Stimulated activated CD4-positive, alpha-beta T cell treated with anti-CD3 and anti-CD28 coated beads, TNF-alpha, amount 100 ng/mL, for 4 hours (primary cell): ENCODE data around the gene NINJ2.

Source experiments
- DNase-seq, 3 experiments: peaks; one replicate each; pipeline ENCODE4 v3.0.0-alpha.2; 2020; ENCODE audit warnings: low read depth in 3 of 3

The NINJ2 gene

DNA sequence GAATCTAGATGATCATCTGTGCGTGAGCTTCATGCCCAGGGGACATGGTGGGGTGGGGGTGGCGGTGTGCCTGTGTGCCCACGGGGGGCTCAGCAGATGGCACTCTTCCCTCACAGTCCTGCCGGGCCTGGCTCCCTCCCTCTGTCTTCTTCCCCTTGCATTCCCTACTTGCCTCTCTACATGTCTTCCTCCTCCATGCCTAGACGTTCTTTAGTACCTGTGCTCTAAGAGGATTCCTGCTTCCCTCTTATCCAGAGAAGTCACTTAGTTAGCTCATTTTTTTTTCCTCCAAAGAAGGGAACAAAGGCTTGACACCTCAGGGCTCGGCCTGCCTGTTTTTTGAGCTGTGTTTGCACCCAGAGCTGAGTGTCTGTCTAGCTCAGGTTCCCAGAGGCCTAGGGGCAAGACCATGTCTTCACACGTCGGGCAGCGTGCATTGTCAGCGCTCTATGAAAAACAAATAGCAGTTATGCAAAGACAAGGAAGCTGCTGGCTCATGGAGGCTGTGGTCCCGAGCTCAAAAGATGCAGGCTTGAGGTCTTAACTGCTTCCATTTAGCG, 48.8 kb downstream of the NINJ2 start:
- no peak for DNase-seq

GRCh38 chr12:613996-614395, 49.2 kb downstream of the NINJ2 start:
- no peak for DNase-seq

DNA sequence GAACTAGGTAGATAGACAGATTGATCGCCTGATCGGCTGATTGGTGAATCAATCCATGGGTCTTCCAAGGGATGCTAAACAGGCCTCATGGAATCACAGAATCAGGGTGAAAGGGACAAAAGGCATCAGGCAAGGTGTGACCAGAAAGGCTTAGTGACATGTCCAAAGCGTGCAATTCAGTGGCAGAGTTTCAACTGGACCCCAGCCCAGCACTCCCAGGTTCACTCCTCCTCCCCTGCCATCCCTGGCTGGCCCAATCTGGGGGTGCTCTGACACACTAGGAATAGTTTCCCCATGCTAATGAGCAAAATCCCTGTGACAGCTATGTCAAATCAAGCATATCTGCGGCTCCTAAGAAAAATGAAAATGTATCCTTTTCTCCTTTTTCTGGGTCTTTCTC, 50.4 kb downstream of the NINJ2 start:
- DNase-seq: no peak

DNA sequence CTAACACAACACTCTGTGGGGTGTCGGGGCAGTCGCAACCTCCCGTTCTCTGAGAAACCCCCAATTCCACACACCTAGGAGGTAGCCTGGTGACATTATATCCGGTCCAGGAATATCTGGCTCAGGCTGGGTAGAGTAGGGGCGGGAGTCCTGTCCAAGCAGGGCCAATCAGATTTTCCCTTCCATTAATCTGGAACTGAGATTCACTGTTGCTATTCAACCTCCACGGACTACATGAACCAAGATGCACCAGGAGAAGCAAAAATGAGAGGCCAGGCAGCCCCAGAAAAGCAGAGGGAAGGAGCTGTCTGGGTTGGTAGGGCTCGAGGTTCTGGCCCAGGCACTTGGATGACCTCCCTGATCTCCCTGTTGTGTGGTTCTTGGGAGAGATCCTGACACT, 51.0 kb downstream of the NINJ2 start:
- DNase-seq: no peak

DNA sequence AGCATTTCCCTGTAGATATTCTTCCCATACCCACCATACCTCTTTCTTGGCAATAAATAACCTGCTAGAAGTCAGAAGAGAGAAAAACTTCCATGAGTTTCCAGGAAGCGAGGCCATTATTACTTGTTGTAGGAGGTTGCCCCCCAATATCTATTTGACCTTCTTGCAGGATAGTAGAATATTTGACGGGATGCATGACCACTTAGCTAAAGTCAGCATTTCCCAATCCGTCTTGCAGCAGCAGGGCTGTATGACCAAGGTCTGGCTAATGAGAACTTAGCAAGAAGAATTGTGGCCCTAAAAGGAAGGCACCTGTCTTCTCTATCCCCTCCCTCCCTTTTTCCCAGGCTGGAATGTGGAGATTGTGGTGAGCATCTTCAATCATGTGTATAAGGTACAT, 51.5 kb downstream of the NINJ2 start:
- no peak for DNase-seq

- no peak for DNase-seq
Measured at GRCh38 chr12:608921-609320, 54.3 kb downstream of the NINJ2 start.

DNA sequence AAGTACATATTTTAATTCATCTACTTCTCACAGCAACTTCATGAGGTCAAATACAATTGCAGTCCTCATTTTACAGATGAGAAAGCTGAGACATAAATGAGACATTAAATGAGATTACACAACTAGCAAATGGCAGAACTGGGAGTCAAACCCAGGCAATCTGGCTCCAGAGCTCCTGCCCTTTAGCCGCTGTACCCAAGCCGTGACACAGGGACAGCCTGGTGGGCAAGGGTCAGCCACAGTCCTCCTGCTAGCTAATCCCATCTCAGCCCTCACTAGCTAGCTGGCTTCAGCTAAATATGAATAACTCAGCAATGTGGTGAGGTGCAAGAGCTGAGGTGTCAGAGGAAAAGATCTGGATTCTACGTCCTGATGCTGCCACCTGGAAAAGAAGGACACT, 54.8 kb downstream of the NINJ2 start:
- no peak for DNase-seq

GRCh38 chr12:607541-608001, 55.7 kb downstream of the NINJ2 start:
- DNase-seq: no peak

DNA sequence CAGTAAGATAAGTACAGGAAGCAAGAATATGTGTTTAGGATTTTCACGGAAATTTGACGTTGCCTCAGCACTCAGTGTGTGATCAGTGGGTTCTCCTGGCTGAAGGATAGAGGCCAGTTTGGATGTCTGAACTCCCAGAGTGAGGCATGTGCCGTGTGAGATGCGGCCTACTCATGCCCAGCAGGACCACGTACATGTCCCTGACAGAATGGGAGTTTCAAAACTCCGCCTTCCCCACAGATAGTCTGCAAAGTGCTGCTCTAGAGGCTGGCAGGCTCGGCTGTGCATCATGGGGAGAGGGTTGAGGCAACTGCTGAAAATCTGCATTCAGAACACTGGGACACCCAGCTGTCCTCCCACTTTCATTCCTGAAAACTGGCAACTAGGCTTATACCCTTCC, 58.3 kb downstream of the NINJ2 start:
- DNase-seq: no peak

DNA sequence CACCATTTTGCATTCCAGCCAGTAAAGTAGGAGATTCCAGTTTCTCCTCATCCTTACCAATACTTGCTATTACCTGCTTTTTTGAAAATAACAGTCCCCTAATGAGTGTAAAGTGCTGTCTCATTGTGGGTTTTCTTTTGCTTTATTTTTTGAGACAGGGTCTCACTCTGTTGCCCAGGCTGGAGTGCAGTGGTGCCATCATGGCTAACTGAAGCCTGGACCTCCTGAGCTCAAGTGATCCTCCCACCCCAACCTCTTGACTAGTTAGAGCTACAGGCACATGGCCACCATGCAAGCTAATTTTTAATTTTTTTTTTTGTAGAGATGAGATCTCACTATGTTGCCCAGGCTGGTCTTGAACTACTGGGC, 60.6 kb downstream of the NINJ2 start:
- DNase-seq: no peak

DNA sequence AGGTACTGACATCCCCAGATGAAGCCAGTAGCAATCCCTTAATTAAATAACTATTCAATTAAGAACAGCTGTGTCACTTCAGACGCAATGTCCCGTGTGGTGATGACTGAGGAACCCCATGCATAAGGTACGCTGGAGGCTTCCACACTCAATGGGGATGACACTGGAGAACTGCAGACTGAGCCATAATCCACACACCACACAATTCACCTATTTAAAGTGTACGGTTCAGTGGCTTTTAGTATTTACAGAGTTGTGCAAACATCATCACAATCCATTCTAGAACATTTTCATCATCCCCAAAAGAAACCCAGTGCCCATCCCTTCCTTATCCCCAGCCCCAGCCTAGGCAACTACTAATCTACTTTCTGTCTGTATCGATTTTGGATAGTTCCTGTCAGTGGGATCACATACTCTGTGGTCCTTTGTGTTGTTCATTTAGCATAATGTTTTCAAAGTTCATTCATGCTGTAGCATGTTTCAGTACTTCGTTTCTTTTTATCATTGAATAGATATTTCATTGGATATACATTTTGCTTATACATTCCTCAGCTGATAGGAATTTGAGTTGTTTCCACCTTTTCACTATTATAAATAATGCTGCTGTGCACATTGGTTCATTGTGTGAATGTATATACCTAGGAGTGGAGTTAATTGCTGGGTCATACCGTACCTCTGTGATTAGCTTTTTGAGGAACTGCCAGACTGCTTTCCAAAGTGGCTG, 61.1 kb downstream of the NINJ2 start:
- DNase-seq: no peak

DNA sequence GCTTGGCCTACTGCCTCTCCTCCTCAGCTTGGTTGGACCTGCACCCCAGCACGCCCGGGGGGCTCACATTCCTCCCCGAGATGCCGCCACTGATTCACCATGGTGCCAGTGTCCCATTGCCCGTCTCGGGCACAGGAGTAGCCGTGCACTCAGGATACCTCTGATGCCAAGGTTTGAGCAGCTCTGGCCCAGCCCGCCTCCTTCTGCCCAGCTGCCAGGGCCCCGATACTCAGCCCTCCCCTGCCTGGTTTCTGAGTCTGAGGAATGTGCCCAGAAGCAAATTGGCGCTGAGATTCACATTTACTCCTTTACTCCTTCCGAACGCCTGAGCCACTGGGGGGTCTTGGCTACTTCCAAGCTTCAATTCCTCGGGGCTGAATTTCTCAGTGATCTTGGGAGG, 63.5 kb downstream of the NINJ2 start:
- no peak for DNase-seq

DNA sequence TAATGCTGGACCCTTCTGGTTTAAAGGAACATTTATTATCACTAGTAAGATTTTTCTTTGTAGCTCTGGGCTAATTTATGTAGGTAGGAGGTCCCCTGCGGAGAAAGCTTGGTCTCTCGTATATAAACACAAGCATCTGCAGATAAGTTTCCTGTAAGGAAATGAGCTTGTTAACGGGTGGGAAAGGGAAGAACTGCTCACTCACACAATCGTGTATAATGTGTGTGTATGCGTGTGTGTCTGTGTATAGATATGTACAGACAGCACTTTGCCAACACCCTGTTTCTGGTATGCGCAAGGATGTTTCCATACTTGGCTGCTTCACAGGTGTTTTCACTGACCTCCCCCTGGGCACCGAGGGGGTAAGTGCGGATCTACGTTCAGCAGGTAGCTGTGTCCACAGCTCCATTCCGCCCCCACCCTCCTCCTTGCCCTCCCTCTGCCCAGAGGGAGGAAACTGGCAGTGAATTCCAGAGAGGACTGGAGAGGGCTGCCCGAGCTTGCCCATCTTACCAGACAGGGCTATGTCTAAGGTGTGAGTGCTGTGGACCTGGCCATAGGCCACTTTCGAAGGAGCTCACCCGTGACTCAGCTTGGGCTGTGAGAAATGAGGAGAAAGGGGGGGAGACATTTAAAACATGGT, 65.2 kb downstream of the NINJ2 start:
- DNase-seq: no peak

DNA sequence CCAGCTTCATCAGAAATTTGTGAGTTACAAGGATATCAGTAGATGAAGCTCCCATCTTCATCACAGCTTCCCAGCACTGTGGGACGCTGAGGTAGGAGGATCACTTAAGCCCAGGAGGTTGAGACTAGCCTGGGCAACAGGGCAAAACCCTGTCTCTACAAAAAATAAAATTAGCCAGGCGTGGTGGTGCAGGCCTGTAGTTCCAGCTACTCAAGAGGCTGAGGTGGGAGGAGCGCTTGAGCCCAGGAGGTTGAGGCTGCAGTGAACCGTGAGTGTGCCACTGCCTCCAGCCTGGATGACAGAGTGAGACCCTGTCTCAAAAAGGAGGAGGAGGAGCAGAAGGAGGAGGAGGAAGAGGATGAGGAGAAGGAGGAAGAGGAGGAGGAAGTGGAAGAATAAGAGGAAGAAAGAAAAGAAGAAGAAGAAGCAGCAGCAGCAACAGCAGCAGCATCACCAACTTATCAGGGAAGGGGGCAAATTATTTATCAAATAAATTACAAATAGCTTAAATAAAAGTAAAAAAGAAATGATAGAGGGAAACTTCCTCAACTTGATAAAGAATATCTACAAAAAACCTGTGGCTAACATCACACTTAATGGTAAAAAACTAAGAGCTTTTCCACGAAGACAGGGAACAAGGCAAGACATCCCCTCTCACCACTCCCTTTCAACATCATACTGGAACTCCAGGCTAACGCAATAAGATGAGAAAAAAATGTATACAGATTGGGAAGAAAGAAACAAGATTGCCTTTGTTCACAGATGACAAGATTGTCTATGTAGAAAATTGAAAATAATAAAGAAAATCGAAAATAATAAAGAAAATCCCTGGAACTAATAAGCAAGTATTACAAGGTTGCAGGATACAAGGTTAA, 69.6 kb downstream of the NINJ2 start:
- no peak for DNase-seq

- DNase-seq: no peak
Measured at GRCh38 chr12:592024-592505, 71.2 kb downstream of the NINJ2 start.

GRCh38 chr12:591167-592023, 71.8 kb downstream of the NINJ2 start:
- DNase-seq: no peak

- DNase-seq: no peak
Measured at GRCh38 chr12:590206-590750, 73.0 kb downstream of the NINJ2 start.

DNA sequence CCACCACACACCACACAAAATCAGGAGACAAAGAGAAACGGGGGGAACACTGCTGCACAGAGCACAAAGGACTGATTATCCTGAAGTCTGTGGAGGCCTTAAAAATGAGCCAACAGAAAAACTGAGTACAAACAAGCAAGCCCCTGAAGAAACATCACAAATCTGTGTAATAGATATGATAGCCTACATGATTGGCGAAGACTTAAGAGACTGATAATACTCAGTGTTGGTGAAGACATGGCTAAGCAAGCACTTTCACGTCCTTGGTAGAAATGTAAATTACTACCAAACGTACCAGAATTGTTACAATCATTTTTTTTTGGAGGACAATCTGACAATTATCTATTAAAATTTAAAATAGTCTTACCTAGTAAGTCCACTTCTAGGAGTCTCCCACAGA, 74.6 kb downstream of the NINJ2 start:
- no peak for DNase-seq

DNA sequence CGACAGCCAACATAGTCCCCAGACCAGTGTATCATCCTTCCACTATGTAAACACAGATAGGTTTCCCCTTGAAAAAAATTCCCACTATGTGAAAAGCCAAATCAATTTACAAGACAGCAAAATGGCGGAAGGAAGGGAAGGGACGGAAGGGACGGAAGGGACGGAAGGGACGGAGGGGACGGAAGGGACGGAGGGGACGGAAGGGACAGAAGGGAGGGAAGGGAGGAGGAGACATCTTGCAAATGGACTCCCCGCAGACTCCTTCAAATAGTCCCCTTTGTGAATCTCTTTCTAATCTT, 75.3 kb downstream of the NINJ2 start:
- no peak for DNase-seq

DNA sequence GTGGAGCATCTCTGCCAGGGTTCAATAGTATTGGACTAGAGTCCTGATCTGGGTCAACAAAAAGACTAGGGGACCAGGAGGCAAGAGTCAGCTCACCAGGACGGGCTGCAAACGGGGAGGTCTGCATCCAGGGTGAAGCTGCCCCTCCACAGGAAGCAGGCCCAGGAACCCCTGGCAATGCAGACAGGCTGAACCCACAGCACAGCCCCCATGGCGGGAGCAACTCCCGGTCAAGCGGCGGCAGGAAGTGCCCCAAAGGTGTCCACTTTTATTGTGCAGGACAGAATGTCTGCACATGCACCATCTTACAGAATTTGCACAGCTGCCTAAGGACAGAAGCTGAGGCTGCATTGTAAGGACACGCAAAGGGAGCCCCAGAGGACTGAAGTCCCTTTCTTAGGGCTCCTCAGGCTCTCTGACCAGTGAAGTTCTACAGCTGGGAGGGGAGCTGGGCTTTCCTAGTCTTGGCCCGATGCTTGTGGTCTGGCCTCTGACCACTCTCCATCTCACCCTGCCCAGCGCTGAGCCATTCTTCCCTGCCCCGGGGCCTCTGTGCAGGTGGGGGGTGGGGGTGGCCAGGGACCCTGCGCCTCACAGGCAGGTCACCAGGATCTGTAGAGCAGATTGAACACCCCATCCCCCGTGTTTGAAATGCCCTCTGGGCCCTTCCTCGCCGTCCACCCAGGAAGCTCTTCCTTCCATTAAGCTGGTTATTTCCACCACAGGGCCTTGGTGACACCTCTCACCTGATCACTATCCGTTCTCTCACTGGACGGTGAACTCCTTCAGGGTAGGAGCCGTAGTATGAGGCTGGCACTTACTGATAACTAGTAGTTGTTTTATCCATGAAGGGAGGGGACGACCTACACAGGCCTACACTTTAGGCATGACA, 75.9 kb downstream of the NINJ2 start:
- no peak for DNase-seq
